Left renal pelvis (tissue), 4 donors: Measurements from ENCODE around the gene SYTL3. TPM values are rescaled to one million over a fixed set of nuclear protein-coding genes. Genes with fewer than 3 reads are reported as not detected.

Experiments
- DNase-seq, 4 donors: peaks; one replicate each; pipeline ENCODE4 v3.0.0-alpha.2; 2013; ENCODE audit warnings: low read depth in 4 of 4, low spot score in 3 of 4
- polyA plus RNA-seq, 4 donors: library from polyadenylated mRNA; unstranded; fragments of 120-200 nt; gene quantifications; one replicate each; pipeline ENCODE4 v1.2.1, GENCODE V29; 2013; ENCODE audit not compliant: insufficient read length in 4 of 4

Gene SYTL3
- polyA plus RNA-seq, 4 donors = 1.4 to 4.6 (median 3.5) TPM

DNA sequence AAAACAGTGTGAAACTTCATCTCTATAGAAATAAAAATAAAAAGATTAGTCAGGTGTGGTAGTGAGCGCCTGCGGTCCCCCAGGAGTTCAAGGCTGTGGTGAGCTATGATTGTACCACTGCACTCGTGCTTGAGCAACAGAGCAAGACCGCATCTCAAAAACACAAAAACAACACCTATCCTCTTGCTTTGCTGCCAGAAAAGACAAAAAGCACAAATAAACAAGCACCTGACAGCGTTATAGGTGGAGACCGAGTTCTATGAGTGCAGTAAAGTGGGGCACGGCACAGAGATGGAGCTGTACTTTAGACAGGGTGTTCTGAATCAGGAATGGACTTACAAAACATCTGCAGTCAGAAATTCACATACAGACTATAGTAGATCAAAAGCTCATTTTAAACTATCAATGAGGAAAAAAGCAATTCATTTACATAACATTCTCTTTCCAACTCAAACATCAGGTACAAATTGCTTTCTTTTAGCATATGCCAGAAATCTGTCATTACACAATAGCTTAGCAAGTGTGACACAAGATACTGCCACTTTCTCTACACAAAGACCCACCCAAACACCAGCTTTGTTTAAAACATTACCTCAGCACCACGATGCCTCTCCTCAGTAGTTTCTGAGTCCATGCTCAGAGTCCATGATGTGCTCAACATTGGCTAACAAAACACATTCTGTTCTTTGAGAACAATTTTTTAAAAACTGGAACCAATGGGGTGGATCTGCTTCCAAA, 159.3 kb downstream of the SYTL3 start:
- no peak for DNase-seq

DNA sequence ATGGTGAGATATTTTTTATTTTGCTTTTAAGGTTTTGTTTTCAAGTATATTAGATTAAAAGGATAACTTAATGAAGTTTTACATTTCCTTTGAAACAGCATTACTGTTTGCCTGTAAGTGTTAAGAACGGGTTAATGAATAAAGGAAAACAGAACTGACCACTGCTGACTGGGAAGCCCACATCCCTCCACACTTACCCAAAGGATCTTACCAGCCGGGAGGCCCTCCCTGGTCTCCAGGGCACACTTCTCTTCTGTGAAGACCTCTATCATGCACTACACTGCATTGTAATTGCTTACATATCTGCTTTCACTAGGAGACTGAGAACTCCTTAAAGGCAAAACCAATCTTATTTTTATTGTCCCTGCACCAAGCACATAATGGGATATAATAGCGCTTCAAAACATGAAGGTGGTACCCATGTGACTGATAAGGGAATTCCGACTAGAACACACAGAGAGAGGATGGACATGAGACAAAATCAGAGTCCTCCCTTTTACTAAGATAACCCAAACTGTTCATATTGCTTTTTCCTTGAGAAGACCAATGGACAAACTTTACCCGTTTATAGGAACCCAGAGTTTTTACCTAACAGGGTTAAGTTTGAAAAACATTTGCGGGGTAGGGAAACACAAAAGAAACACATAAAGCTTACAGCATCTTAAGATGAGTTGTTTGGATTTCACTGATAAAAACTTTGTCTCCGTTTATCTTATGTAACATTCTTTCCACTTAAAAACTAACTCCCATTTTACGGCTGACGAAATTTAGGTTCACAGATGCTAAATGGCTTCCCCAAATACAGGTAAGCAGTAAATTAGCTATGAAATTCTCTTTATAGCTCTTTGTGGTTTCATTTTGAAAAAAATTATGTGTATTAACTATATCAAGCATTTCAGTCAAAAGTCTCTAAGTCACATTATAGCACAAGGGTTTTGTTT, 160.6 kb downstream of the SYTL3 start:
- no peak for DNase-seq

DNA sequence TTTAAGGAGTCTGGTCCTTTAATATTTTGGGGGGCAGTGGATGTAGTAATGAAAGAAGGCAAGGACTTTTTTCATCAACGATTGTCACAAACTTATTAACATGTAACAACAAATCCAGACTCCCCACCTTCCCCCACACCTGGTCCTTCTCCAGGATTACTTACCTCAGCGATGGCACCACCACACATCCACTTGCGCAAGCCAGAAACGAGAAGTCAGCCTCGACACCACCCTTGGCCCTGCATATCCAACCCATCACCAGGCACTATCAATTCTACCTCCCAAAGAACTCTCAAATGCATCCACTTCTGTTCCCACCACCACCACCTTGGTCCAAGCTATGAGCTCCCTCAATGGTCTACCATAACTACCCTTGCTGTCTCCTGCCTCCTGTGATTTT, 162.8 kb downstream of the SYTL3 start:
- DNase-seq = no peak

DNA sequence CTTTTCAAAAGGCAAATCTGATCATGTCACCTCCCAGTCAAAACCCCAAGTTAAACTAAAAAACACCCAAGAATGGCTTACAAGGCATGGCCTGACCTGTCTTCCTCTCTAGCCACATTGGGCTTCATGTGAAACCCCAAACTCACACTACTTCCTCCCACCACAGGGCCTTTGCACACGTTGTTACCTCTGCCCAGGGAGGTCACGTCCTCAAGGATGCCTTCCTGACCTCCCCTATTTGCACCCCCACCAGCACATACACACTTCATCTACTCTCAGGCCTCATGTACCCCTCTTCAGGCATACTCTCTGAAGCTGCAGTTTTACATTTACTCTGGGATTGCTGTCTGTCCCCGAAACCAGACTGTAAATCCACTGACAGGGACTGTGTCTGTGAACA, 163.2 kb downstream of the SYTL3 start:
- no peak for DNase-seq

Other genes starting within 250 kb of the SYTL3 start
- gene TMEM181, start 90.0 kb upstream of the SYTL3 start, polyA plus RNA-seq = 10 to 100 TPM; 23.2 to 25.5 (median 24.4) TPM
- gene DYNLT1, start 5.3 kb upstream of the SYTL3 start, polyA plus RNA-seq = 100 to 1,000 TPM; 121 to 196 (median 157) TPM
- 100 to 1,000 TPM in 3 of 4 donors, 10 to 100 TPM in 1; 34.8 to 275 (median 243) TPM for gene EZR, start 169.3 kb downstream of the SYTL3 start, polyA plus RNA-seq